MM.1S (cell line): ENCODE measurements around the gene ADGRE3.

Experiments
- EZH2 ChIP-seq: fragments of 300-600 bp; sonication (generic); optimal IDR thresholded peaks from 2 replicates; pipeline ENCODE3; 2017; ENCODE audit warnings: low read depth, mild to moderate bottlenecking, antibody characterized with exemption, low read length, mixed read lengths
- TF ChIP-seq, protein P1 (sequence below): fragments of 300-600 bp; sonication (generic); IDR thresholded peaks from 2 replicates; pipeline ENCODE4 v1.5.1; 2016; ENCODE audit warnings: antibody characterized with exemption, low read length, mixed read lengths

DNA sequence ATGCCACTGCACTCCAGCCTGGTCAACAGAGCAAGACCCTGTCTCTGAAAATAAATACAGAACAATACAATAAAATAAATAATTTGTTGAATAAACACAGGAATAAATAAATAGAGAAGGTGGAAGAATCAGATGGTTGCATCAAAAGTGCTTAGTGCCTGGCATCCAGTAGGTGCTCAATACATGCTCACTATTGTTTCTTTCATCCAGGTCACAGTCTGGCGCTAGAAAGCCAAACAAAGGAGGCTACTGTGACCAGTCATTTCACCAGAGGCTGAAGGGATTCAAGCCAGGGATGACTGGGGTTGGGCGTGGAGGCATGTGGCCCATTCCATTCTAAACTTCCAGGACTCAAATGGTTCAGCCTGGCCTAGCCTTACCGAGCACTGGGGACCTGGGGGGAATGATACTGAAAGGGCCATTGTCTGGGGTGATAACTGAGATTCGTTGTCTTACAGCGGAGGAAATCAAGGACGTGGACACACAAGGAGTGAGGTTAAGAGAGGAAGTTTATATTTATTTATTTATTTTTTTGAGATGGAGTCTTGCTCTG lies 99.1 kb downstream of the ADGRE3 start:
- TF ChIP-seq, protein P1, sequence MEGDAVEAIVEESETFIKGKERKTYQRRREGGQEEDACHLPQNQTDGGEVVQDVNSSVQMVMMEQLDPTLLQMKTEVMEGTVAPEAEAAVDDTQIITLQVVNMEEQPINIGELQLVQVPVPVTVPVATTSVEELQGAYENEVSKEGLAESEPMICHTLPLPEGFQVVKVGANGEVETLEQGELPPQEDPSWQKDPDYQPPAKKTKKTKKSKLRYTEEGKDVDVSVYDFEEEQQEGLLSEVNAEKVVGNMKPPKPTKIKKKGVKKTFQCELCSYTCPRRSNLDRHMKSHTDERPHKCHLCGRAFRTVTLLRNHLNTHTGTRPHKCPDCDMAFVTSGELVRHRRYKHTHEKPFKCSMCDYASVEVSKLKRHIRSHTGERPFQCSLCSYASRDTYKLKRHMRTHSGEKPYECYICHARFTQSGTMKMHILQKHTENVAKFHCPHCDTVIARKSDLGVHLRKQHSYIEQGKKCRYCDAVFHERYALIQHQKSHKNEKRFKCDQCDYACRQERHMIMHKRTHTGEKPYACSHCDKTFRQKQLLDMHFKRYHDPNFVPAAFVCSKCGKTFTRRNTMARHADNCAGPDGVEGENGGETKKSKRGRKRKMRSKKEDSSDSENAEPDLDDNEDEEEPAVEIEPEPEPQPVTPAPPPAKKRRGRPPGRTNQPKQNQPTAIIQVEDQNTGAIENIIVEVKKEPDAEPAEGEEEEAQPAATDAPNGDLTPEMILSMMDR, result no peak
- no peak for TF ChIP-seq EZH2
